Ishikawa (cell line): Measurements from ENCODE around the gene ZIC2.

Experiments
- EGR1 ChIP-seq: IDR thresholded peaks from 2 replicates; pipeline ENCODE4 v1.6.1; 2012
- FOXM1 ChIP-seq: IDR thresholded peaks from 2 replicates; pipeline ENCODE4 v1.6.1; 2012; ENCODE audit warnings: low read depth, borderline replicate concordance
- RAD21 ChIP-seq: IDR thresholded peaks from 2 replicates; pipeline ENCODE4 v1.6.1; 2012; ENCODE audit warnings: low read depth
- TCF12 ChIP-seq: IDR thresholded peaks from 2 replicates; pipeline ENCODE4 v1.6.1; 2012; ENCODE audit warnings: low read depth
- USF1 ChIP-seq: IDR thresholded peaks from 2 replicates; pipeline ENCODE4 v1.6.1; 2012
- TF ChIP-seq, protein P1 (sequence below): IDR thresholded peaks from 2 replicates; pipeline ENCODE4 v1.6.1; 2012; ENCODE audit warnings: low read depth, mild to moderate bottlenecking

- TF ChIP-seq, protein P1, sequence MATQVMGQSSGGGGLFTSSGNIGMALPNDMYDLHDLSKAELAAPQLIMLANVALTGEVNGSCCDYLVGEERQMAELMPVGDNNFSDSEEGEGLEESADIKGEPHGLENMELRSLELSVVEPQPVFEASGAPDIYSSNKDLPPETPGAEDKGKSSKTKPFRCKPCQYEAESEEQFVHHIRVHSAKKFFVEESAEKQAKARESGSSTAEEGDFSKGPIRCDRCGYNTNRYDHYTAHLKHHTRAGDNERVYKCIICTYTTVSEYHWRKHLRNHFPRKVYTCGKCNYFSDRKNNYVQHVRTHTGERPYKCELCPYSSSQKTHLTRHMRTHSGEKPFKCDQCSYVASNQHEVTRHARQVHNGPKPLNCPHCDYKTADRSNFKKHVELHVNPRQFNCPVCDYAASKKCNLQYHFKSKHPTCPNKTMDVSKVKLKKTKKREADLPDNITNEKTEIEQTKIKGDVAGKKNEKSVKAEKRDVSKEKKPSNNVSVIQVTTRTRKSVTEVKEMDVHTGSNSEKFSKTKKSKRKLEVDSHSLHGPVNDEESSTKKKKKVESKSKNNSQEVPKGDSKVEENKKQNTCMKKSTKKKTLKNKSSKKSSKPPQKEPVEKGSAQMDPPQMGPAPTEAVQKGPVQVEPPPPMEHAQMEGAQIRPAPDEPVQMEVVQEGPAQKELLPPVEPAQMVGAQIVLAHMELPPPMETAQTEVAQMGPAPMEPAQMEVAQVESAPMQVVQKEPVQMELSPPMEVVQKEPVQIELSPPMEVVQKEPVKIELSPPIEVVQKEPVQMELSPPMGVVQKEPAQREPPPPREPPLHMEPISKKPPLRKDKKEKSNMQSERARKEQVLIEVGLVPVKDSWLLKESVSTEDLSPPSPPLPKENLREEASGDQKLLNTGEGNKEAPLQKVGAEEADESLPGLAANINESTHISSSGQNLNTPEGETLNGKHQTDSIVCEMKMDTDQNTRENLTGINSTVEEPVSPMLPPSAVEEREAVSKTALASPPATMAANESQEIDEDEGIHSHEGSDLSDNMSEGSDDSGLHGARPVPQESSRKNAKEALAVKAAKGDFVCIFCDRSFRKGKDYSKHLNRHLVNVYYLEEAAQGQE, result no peak
- TF ChIP-seq EGR1, result no peak
- no peak for TF ChIP-seq USF1
- no peak for TF ChIP-seq FOXM1
- TF ChIP-seq TCF12, result no peak
- TF ChIP-seq RAD21, result no peak
Measured at GRCh38 chr13:100035936-100036335, 54.4 kb downstream of the ZIC2 start.
